Breast epithelium (tissue), 3 donors: ENCODE measurements around the gene DFFB.

Source experiments
- CTCF ChIP-seq, 3 donors: fragments of 450-650 bp; IDR thresholded peaks; one replicate each; pipeline ENCODE4 v1.5.1; 2016 to 2017; ENCODE audit warnings: antibody characterized with exemption in 3 of 3, mild to moderate bottlenecking in 3 of 3, moderate library complexity in 3 of 3
- POLR2A ChIP-seq: fragments of 450-650 bp; IDR thresholded peaks from one replicate; pipeline ENCODE4 v1.6.1; 2016; ENCODE audit warnings: antibody characterized with exemption, mild to moderate bottlenecking, moderate library complexity

DNA sequence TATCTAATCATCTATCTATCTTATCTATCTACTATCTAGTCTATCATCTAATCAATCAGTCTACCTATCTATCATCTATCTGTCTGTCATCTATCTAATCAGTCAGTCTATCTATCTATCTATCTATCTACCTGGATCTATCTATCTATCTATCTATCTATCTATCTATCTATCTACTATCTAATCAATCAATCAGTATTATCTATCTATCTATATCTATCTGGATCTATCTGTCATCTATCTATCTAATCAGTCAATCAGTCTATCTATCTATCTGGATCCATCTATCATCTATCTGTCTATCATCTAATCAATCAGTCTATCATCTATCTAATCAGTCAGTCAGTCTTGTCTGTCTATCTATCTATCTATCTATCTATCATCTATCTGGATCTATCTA is 69.7 kb downstream of the DFFB start:
- TF ChIP-seq CTCF (IDR thresholded peaks at IDR 0.05) (no peak), POLR2A (no peak)
